ENCODE data around the gene PLPP4. TPM values are rescaled to one million over a fixed set of nuclear protein-coding genes. Genes with fewer than 3 reads are reported as not detected.

The PLPP4 gene
- total RNA-seq, 1 experiment from 2014 or later = not detected

GRCh38 chr10:120455606-120456005 lies 1.4 kb upstream of the PLPP4 start:
- TF ChIP-seq CTCF (conservative IDR thresholded peaks at IDR 0.05; ENCODE audit: low read depth, low read length) (no peak), EZH2 (IDR thresholded peaks at IDR 0.05; ENCODE audit: borderline replicate concordance, low read depth, low read length, poor library complexity, severe bottlenecking) (no peak)
- Histone ChIP-seq H3K4me1 (ENCODE audit: insufficient read depth, low read length, poor library complexity, severe bottlenecking) (peaks cover 4% of the 10 kb centered on the region), H3K9me3 (ENCODE audit: low read depth, low read length, poor library complexity, severe bottlenecking) (no peaks in the 10 kb centered on the region), H3K4me3 (ENCODE audit: low read depth, low read length, poor library complexity, severe bottlenecking) (no peak overlapping the region), H3K36me3 (ENCODE audit: insufficient read depth, low read length, poor library complexity, severe bottlenecking) (no peaks in the 10 kb centered on the region), H3K27ac (ENCODE audit: low read depth, low read length, poor library complexity, severe bottlenecking) (no peak overlapping the region), H3K27me3 (replicated peaks; ENCODE audit: insufficient read depth, low read depth, low read length, poor library complexity) (peaks cover 53% of the 10 kb centered on the region)
- no TSS peak for BruUV-seq (replicated peaks)
- ChIA-PET POLR2A (ENCODE audit: low non-redundant PET) (no interaction called here), CTCF (no interaction called here)
- intact Hi-C loops (cut with micrococcal nuclease; ENCODE audit: unreplicated experiment) = no loop called here
- no peak for DNase-seq (ENCODE audit: low spot score)

- DNase-seq (ENCODE audit: low spot score) = no peak
- ChIA-PET POLR2A (ENCODE audit: low non-redundant PET) (no interaction called here), CTCF (no interaction called here)
- no peak overlapping the region for H3K27ac ChIP-seq (ENCODE audit: low read depth, low read length, poor library complexity, severe bottlenecking)
- intact Hi-C loops (cut with micrococcal nuclease; ENCODE audit: unreplicated experiment) = no loop called here
- H3K4me3 ChIP-seq (ENCODE audit: low read depth, low read length, poor library complexity, severe bottlenecking) = peak overlapping the region; percentile 31
- peaks cover 4% of the 10 kb centered on the region for H3K4me1 ChIP-seq (ENCODE audit: insufficient read depth, low read length, poor library complexity, severe bottlenecking)
- no peaks in the 10 kb centered on the region for H3K9me3 ChIP-seq (ENCODE audit: low read depth, low read length, poor library complexity, severe bottlenecking)
- peaks cover 56% of the 10 kb centered on the region for H3K27me3 ChIP-seq (replicated peaks; ENCODE audit: insufficient read depth, low read depth, low read length, poor library complexity)
- no TSS peak for BruUV-seq (replicated peaks)
- TF ChIP-seq EZH2 (IDR thresholded peaks at IDR 0.05; ENCODE audit: borderline replicate concordance, low read depth, low read length, poor library complexity, severe bottlenecking) (no peak), CTCF (conservative IDR thresholded peaks at IDR 0.05; ENCODE audit: low read depth, low read length) (no peak)
- no peaks in the 10 kb centered on the region for H3K36me3 ChIP-seq (ENCODE audit: insufficient read depth, low read length, poor library complexity, severe bottlenecking)
Observed at GRCh38 chr10:120456143-120456625, 843 bp upstream of the PLPP4 start.

GRCh38 chr10:120457431-120458172 lies 575 bp downstream of the PLPP4 start:
- H3K27ac ChIP-seq (ENCODE audit: low read depth, low read length, poor library complexity, severe bottlenecking) = no peak overlapping the region
- H3K9me3 ChIP-seq (ENCODE audit: low read depth, low read length, poor library complexity, severe bottlenecking) = no peaks in the 10 kb centered on the region
- no TSS peak for BruUV-seq (replicated peaks)
- H3K27me3 ChIP-seq (replicated peaks; ENCODE audit: insufficient read depth, low read depth, low read length, poor library complexity) = peaks cover 56% of the 10 kb centered on the region
- TF ChIP-seq CTCF (conservative IDR thresholded peaks at IDR 0.05; ENCODE audit: low read depth, low read length) = no peak
- TF ChIP-seq EZH2 (IDR thresholded peaks at IDR 0.05; ENCODE audit: borderline replicate concordance, low read depth, low read length, poor library complexity, severe bottlenecking) = peak; percentile 90
- H3K36me3 ChIP-seq (ENCODE audit: insufficient read depth, low read length, poor library complexity, severe bottlenecking) = no peaks in the 10 kb centered on the region
- no peak for DNase-seq (ENCODE audit: low spot score)
- CTCF ChIA-PET = no interaction called here
- H3K4me3 ChIP-seq (ENCODE audit: low read depth, low read length, poor library complexity, severe bottlenecking) = peak overlapping the region; percentile 31
- H3K4me1 ChIP-seq (ENCODE audit: insufficient read depth, low read length, poor library complexity, severe bottlenecking) = peaks cover 4% of the 10 kb centered on the region
- intact Hi-C loops (cut with micrococcal nuclease; ENCODE audit: unreplicated experiment) = no loop called here
- POLR2A ChIA-PET (ENCODE audit: low non-redundant PET) = no interaction called here
